Measurements from ENCODE around the gene ZNF490. TPM values are rescaled to one million over a fixed set of nuclear protein-coding genes. Genes with fewer than 3 reads are reported as not detected.

ZNF490 gene
- total and polyA plus RNA-seq, 10 of the 15 experiments (the other 5 are each of a cell fraction or from before 2014, with no cell fraction given), result 0.57 to 8.4 (median 3.2) TPM

DNA sequence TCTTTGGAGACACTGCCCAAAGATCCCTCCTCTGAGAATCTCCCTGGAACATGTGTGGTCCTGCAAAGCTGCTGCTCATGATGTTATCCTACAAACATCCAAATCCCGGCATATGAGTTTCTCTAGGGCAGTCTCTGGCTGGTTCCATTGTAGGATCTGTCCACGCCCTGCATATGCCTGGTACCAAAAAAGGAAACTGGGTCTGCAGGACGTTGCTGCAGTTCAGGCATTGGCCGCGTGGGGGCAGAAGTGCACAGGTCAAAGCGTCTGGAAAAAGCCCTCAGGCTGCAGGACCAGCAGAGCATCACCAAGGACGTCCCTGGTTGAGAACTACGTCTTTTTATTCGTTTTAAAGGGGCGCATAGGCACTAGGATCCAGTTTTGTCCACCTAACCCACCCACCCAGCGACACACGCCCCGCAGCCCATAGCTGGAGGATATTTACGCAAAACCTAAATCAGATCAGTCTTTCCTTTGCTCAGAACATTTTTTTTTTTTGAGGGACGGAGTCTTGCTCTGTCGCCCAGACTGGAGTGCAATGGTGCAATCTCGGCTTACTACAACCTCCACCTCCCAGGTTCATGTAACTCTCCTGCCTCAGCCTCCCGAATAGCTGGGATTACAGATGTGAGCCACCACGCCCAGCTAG, 46.5 kb downstream of the ZNF490 start (continued):
- TF ChIP-seq TCF12 (IDR thresholded peaks at IDR 0.05; ENCODE audit: low read depth, low read length) (no peak), PAX8 (IDR thresholded peaks at IDR 0.05) (no peak), CBFB (IDR thresholded peaks at IDR 0.05; ENCODE audit: low read depth) (no peak), CUX1 (IDR thresholded peaks at IDR 0.05; ENCODE audit: insufficient replicate concordance, low read depth, low read length) (no peak), NR2C1 (IDR thresholded peaks at IDR 0.05) (no peak), MTA3 (IDR thresholded peaks at IDR 0.05; ENCODE audit: borderline replicate concordance, low read length) (no peak), PAX5 (IDR thresholded peaks at IDR 0.05; ENCODE audit: borderline replicate concordance, low read depth, low read length) (peak; percentile 43; the same call in 1 of the 2 replicates), ZNF384 (IDR thresholded peaks at IDR 0.05; ENCODE audit: borderline replicate concordance, low read depth, low read length) (no peak; the same call in 1 of the 2 replicates), CTCF (IDR thresholded peaks at IDR 0.05 in 2 of 3, conservative IDR thresholded peaks at IDR 0.05 in 1 of 3; ENCODE audit: control insufficient read depth in 2 of 3, extremely low read depth in 1 of 3, insufficient read depth in 1 of 3, low read depth in 3 of 3, low read length in 3 of 3) (peak; percentile 98 to 99 (median 99)), SIX5 (IDR thresholded peaks at IDR 0.05; ENCODE audit: low read depth, low read length, severe bottlenecking) (peak; percentile 6), FOXM1 (IDR thresholded peaks at IDR 0.05; ENCODE audit: low read depth, low read length) (no peak), SMARCA5 (IDR thresholded peaks at IDR 0.05) (peak; percentile 77), ZNF622 (IDR thresholded peaks at IDR 0.05) (no peak), CREM (IDR thresholded peaks at IDR 0.05; ENCODE audit: low read depth) (no peak), SMC3 (IDR thresholded peaks at IDR 0.05; ENCODE audit: borderline replicate concordance, low read length) (peak; percentile 97), SP1 (IDR thresholded peaks at IDR 0.05; ENCODE audit: low read depth, low read length) (peak; percentile 35), ATF3 (IDR thresholded peaks at IDR 0.05; ENCODE audit: borderline replicate concordance, extremely low read depth, low read depth, low read length) (no peak)
- TF ChIP-seq, protein P1, sequence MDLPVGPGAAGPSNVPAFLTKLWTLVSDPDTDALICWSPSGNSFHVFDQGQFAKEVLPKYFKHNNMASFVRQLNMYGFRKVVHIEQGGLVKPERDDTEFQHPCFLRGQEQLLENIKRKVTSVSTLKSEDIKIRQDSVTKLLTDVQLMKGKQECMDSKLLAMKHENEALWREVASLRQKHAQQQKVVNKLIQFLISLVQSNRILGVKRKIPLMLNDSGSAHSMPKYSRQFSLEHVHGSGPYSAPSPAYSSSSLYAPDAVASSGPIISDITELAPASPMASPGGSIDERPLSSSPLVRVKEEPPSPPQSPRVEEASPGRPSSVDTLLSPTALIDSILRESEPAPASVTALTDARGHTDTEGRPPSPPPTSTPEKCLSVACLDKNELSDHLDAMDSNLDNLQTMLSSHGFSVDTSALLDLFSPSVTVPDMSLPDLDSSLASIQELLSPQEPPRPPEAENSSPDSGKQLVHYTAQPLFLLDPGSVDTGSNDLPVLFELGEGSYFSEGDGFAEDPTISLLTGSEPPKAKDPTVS (IDR thresholded peaks at IDR 0.05; ENCODE audit: low read depth, low read length), result peak; percentile 48; the same call in 1 of the 2 replicates
- TF ChIP-seq, protein P2, sequence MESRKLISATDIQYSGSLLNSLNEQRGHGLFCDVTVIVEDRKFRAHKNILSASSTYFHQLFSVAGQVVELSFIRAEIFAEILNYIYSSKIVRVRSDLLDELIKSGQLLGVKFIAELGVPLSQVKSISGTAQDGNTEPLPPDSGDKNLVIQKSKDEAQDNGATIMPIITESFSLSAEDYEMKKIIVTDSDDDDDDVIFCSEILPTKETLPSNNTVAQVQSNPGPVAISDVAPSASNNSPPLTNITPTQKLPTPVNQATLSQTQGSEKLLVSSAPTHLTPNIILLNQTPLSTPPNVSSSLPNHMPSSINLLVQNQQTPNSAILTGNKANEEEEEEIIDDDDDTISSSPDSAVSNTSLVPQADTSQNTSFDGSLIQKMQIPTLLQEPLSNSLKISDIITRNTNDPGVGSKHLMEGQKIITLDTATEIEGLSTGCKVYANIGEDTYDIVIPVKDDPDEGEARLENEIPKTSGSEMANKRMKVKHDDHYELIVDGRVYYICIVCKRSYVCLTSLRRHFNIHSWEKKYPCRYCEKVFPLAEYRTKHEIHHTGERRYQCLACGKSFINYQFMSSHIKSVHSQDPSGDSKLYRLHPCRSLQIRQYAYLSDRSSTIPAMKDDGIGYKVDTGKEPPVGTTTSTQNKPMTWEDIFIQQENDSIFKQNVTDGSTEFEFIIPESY (IDR thresholded peaks at IDR 0.05), result no peak

Measured in GM12878 (cell line).